Fibroblast of mammary gland (primary cell): ENCODE measurements around the gene CXCL5.

Experiments
- DNase-seq: peaks from one replicate; pipeline ENCODE4 v3.0.0-alpha.2; 2010; ENCODE audit warnings: low read depth
- H3K4me3 ChIP-seq: 2 replicates; pipeline ENCODE4 v1.5.1; 2011; ENCODE audit warnings: low read depth, mild to moderate bottlenecking, low read length, moderate library complexity; ENCODE audit not compliant: control insufficient read depth
- CTCF ChIP-seq: conservative IDR thresholded peaks from 2 replicates; pipeline ENCODE4 v1.5.1; 2011; ENCODE audit warnings: low read depth, low read length, inconsistent platforms; ENCODE audit not compliant: control insufficient read depth, insufficient read depth

Gene CXCL5

GRCh38 chr4:74006009-74006476 lies 7.6 kb upstream of the CXCL5 start:
- no peak for TF ChIP-seq CTCF
- no peak overlapping the region for H3K4me3 ChIP-seq
- peak; percentile 95 for DNase-seq

GRCh38 chr4:74005528-74005927 lies 7.1 kb upstream of the CXCL5 start:
- TF ChIP-seq CTCF: no peak
- peak; percentile 48 for DNase-seq
- H3K4me3 ChIP-seq: no peak overlapping the region

GRCh38 chr4:74004668-74005067 lies 6.2 kb upstream of the CXCL5 start:
- no peak for DNase-seq
- H3K4me3 ChIP-seq: no peak overlapping the region
- no peak for TF ChIP-seq CTCF

- TF ChIP-seq CTCF: no peak
- no peak overlapping the region for H3K4me3 ChIP-seq
- no peak for DNase-seq
These were observed 1.8 kb upstream of the CXCL5 start for GRCh38 chr4:74000301-74000700.

- TF ChIP-seq CTCF: no peak
- no peak for DNase-seq
- H3K4me3 ChIP-seq: no peak overlapping the region
These were observed 6.4 kb downstream of the CXCL5 start for GRCh38 chr4:73992050-73992449.

- H3K4me3 ChIP-seq: no peak overlapping the region
- DNase-seq: no peak
- TF ChIP-seq CTCF: no peak
These were observed 6.8 kb downstream of the CXCL5 start for GRCh38 chr4:73991742-73992000.

- no peak overlapping the region for H3K4me3 ChIP-seq
- TF ChIP-seq CTCF: no peak
- no peak for DNase-seq
These were observed 7.3 kb downstream of the CXCL5 start for GRCh38 chr4:73990988-73991741.
